Gastroesophageal sphincter (tissue), 4 donors: ENCODE measurements around the gene PLD5. TPM values are rescaled to one million over a fixed set of nuclear protein-coding genes. Genes with fewer than 3 reads are reported as not detected.
"Not testable (repeated sequence)": the region's sequence is repeated elsewhere in the genome, so short reads cannot be mapped to it uniquely, and the experiment has no call there.

Experiments used
- ATAC-seq: fragments of 150-250 bp; one replicate; pipeline ENCODE4 v1.9.1; 2016; ENCODE audit warnings: mild to moderate bottlenecking, moderate library complexity
- H3K27ac ChIP-seq, 4 donors: fragments of 200-600 bp; sonication (generic) in 3 of 4; 1 replicate in 3 of 4; 2 replicates in 1 of 4; pipeline ENCODE4 v1.5.1; 2016 to 2019
- H3K27me3 ChIP-seq: fragments of 200-600 bp; sonication (generic); one replicate; pipeline ENCODE4 v1.5.1; 2019
- H3K36me3 ChIP-seq, 2 donors: fragments of 200-600 bp; sonication (generic); one replicate each; pipeline ENCODE4 v1.5.1; 2019; ENCODE audit warnings: control low read depth in 1 of 2
- H3K4me1 ChIP-seq, 3 donors: fragments of 200-600 bp; sonication (generic); 1 replicate in 2 of 3; 2 replicates in 1 of 3; pipeline ENCODE4 v1.5.1; 2016 to 2019; ENCODE audit warnings: control low read depth in 2 of 3
- H3K4me3 ChIP-seq, 2 donors: fragments of 200-600 bp; sonication (generic); one replicate each; pipeline ENCODE4 v1.5.1; 2019; ENCODE audit warnings: mild to moderate bottlenecking in 1 of 2, moderate library complexity in 1 of 2
- H3K9me3 ChIP-seq, 3 donors: fragments of 200-600 bp; sonication (generic); one replicate each; pipeline ENCODE4 v1.5.1; 2017 to 2019; ENCODE audit warnings: control low read depth in 2 of 3
- EP300 ChIP-seq: sonication (generic); formaldehyde crosslinking; IDR thresholded peaks from one replicate; pipeline ENCODE4 v1.6.1; 2017; ENCODE audit warnings: antibody characterized with exemption, mild to moderate bottlenecking
- POLR2A ChIP-seq, 2 donors: fragments of 450-650 bp; IDR thresholded peaks; one replicate each; pipeline ENCODE4 v1.6.1; 2017; ENCODE audit warnings: antibody characterized with exemption in 2 of 2, mild to moderate bottlenecking in 2 of 2, moderate library complexity in 1 of 2
- POLR2AphosphoS5 ChIP-seq: sonication (generic); formaldehyde crosslinking; IDR thresholded peaks from one replicate; pipeline ENCODE4 v1.6.1; 2017; ENCODE audit warnings: antibody characterized with exemption
- WGBS, 2 donors: methylation state at CpG; one replicate each; pipeline ENCODE4 v1.1.5; 2018; ENCODE audit warnings: low coverage in 1 of 2; 5-methylcytosine and 5-hydroxymethylcytosine counted together
- total RNA-seq, 4 donors: library from RNA; depleted of rRNA; stranded (reverse); fragments of >200 nt; gene quantifications; one replicate each; pipeline ENCODE4 v1.1.0, GENCODE V29; 2016
- TF ChIP-seq, protein P1 (sequence below), 4 experiments: fragments of 200-600 bp in 2 of 4; fragments of 450-650 bp in 2 of 4; sonication (generic) in 1 of 4; IDR thresholded peaks; one replicate each; pipeline ENCODE4 v1.5.1; 2017 to 2019; ENCODE audit warnings: antibody characterized with exemption in 4 of 4, mild to moderate bottlenecking in 2 of 4, moderate library complexity in 2 of 4

PLD5 gene
- total RNA-seq, 4 donors from 2014 or later, result 0.37 to 1.4 (median 0.92) TPM

GRCh38 chr1:242278406-242278805 is 246.1 kb downstream of the PLD5 start:
- not testable (repeated sequence) for H3K4me3 ChIP-seq, H3K9me3 ChIP-seq, H3K27me3 ChIP-seq, ATAC-seq, H3K27ac ChIP-seq, H3K36me3 ChIP-seq, H3K4me1 ChIP-seq
- WGBS, 2 donors, result 73 to 85% methylated on average over 2 to 3 of the region's 3 CpGs

DNA sequence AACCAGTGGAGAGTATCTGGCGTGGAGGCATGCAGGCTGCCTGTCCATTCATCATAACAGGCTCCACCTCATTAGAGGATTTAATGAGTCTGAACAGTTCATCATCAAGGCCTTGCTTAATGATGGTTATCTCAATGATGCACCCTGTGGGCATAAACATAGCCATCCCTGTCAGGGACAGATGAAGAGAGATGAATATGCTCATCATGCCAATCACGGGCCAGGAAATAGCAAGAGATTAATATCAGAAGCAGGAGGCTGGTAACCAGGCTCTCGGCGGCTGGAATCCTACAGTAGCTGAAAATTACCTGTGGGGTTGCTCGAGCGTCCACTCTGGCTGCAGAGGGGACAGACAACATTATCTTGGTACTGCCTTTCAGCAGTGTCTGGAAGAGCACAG is 247.7 kb downstream of the PLD5 start:
- not testable (repeated sequence) for H3K4me1 ChIP-seq, H3K9me3 ChIP-seq, H3K27ac ChIP-seq, H3K27me3 ChIP-seq, H3K36me3 ChIP-seq, ATAC-seq, H3K4me3 ChIP-seq
- 20 to 89% methylated on average over 1 to 5 of the region's 6 CpGs for WGBS, 2 donors

- not testable (repeated sequence) for H3K27ac ChIP-seq, H3K4me3 ChIP-seq, H3K36me3 ChIP-seq, H3K4me1 ChIP-seq, H3K9me3 ChIP-seq, H3K27me3 ChIP-seq, ATAC-seq
- WGBS, 2 donors, result 40% methylated on average over 1 of the region's 2 CpGs; no CpG with 5 or more reads in 1 of the 2 donors
These were observed 257.5 kb downstream of the PLD5 start for GRCh38 chr1:242267004-242267403.

- not testable (repeated sequence) for H3K9me3 ChIP-seq, H3K27me3 ChIP-seq, H3K27ac ChIP-seq, H3K4me3 ChIP-seq, ATAC-seq, H3K36me3 ChIP-seq, H3K4me1 ChIP-seq
- WGBS, 2 donors, result 43 to 44% methylated on average over 1 to 3 of the region's 7 CpGs
These were observed 260.1 kb downstream of the PLD5 start for GRCh38 chr1:242264419-242264818.

- ATAC-seq, result no peak
These were observed 279.2 kb downstream of the PLD5 start for GRCh38 chr1:242245255-242245654.

GRCh38 chr1:242243472-242243871 is 281.0 kb downstream of the PLD5 start:
- Histone ChIP-seq H3K4me1 (no peaks in the 10 kb centered on the region), H3K9me3 (no peaks in the 10 kb centered on the region), H3K4me3 (no peak overlapping the region), H3K27ac (no peak overlapping the region), H3K36me3 (no peaks in the 10 kb centered on the region), H3K27me3 (no peaks in the 10 kb centered on the region)
- ATAC-seq, result no peak
- WGBS, 2 donors, result 64% methylated on average over 1 of the region's 1 CpG; no CpG with 5 or more reads in 1 of the 2 donors
- TF ChIP-seq, protein P1, sequence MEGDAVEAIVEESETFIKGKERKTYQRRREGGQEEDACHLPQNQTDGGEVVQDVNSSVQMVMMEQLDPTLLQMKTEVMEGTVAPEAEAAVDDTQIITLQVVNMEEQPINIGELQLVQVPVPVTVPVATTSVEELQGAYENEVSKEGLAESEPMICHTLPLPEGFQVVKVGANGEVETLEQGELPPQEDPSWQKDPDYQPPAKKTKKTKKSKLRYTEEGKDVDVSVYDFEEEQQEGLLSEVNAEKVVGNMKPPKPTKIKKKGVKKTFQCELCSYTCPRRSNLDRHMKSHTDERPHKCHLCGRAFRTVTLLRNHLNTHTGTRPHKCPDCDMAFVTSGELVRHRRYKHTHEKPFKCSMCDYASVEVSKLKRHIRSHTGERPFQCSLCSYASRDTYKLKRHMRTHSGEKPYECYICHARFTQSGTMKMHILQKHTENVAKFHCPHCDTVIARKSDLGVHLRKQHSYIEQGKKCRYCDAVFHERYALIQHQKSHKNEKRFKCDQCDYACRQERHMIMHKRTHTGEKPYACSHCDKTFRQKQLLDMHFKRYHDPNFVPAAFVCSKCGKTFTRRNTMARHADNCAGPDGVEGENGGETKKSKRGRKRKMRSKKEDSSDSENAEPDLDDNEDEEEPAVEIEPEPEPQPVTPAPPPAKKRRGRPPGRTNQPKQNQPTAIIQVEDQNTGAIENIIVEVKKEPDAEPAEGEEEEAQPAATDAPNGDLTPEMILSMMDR (IDR thresholded peaks at IDR 0.05), result no peak
- TF ChIP-seq EP300 (no peak), POLR2A (IDR thresholded peaks at IDR 0.05) (no peak), POLR2AphosphoS5 (no peak)

More at GRCh38 chr1:242245255-242245654, 279.2 kb downstream of the PLD5 start:
- Histone ChIP-seq H3K9me3 (no peaks in the 10 kb centered on the region), H3K4me1 (no peaks in the 10 kb centered on the region), H3K4me3 (no peak overlapping the region), H3K27me3 (no peaks in the 10 kb centered on the region), H3K36me3 (no peaks in the 10 kb centered on the region), H3K27ac (no peak overlapping the region)
- TF ChIP-seq, protein P1 (IDR thresholded peaks at IDR 0.05), result no peak
- WGBS, 2 donors, result 43 to 45% methylated on average over 5 of the region's 5 CpGs

DNA sequence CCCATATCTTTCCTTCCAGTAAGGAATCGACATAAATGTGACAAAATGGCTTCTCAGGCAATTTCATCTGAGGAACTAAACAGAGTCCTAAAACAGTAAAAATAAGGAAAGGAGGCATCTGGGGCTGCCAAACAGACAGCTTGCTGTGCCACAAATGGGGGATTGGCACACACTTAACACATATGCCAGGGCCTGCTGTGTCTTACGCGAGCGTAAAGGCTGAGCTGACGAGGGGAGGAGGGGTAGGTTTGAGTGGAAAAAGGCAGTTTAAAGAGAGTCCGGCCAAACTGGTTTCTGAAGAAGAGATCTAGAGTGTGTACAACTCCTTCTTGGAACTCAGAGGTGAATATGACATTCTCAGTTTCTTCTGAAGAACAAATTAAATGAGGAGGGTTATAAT is 281.5 kb downstream of the PLD5 start:
- no peaks in the 10 kb centered on the region for H3K27me3 ChIP-seq
- H3K4me3 ChIP-seq, result no peak overlapping the region
- H3K27ac ChIP-seq, result no peak overlapping the region
- H3K9me3 ChIP-seq, result no peaks in the 10 kb centered on the region
- TF ChIP-seq POLR2AphosphoS5 (no peak), POLR2A (IDR thresholded peaks at IDR 0.05) (no peak), EP300 (no peak)
- TF ChIP-seq, protein P1 (IDR thresholded peaks at IDR 0.05), result no peak
- no peaks in the 10 kb centered on the region for H3K36me3 ChIP-seq
- ATAC-seq, result no peak
- 68 to 77% methylated on average over 6 of the region's 6 CpGs for WGBS, 2 donors
- no peaks in the 10 kb centered on the region for H3K4me1 ChIP-seq
